Stomach (tissue), 9 donors: ENCODE data around the gene CCDC167. TPM values are rescaled to one million over a fixed set of nuclear protein-coding genes. Genes with fewer than 3 reads are reported as not detected.

Source experiments
- DNase-seq, 2 donors: peaks; one replicate each; pipeline versions ENCODE4 v3.0.0 to v3.0.0-alpha.2; 2013 to 2019
- H3K27ac ChIP-seq, 5 donors: fragments of 200-600 bp in 4 of 5; sonication (generic) in 4 of 5; one replicate each; pipeline ENCODE4 v1.5.1; 2013 to 2019; ENCODE audit warnings: mild to moderate bottlenecking in 1 of 5, moderate library complexity in 1 of 5
- H3K27me3 ChIP-seq, 3 donors: fragments of 200-600 bp; sonication (generic); one replicate each; pipeline ENCODE4 v1.5.1; 2017 to 2019; ENCODE audit warnings: mixed run types in 1 of 3
- H3K36me3 ChIP-seq, 4 donors: fragments of 200-600 bp; sonication (generic); 1 replicate in 3 of 4; 2 replicates in 1 of 4; pipeline ENCODE4 v1.5.1; 2016 to 2019
- H3K4me1 ChIP-seq, 4 donors: fragments of 200-600 bp; sonication (generic); one replicate each; pipeline ENCODE4 v1.5.1; 2016 to 2019
- H3K4me3 ChIP-seq, 4 donors: fragments of 200-600 bp; sonication (generic) in 3 of 4; one replicate each; pipeline ENCODE4 v1.5.1; 2016 to 2019; ENCODE audit warnings: mild to moderate bottlenecking in 1 of 4
- H3K9me3 ChIP-seq, 4 donors: fragments of 200-600 bp; sonication (generic); one replicate each; pipeline ENCODE4 v1.5.1; 2016 to 2019
- EP300 ChIP-seq: sonication (generic); formaldehyde crosslinking; IDR thresholded peaks from one replicate; pipeline ENCODE4 v1.6.1; 2017; ENCODE audit warnings: antibody characterized with exemption
- POLR2A ChIP-seq, 4 donors: fragments of 450-650 bp; IDR thresholded peaks; one replicate each; pipeline ENCODE4 v1.6.1; 2016; ENCODE audit warnings: antibody characterized with exemption in 4 of 4, control low read depth in 2 of 4, mild to moderate bottlenecking in 1 of 4, moderate library complexity in 1 of 4
- POLR2AphosphoS5 ChIP-seq, 3 donors: sonication (generic); formaldehyde crosslinking; IDR thresholded peaks; one replicate each; pipeline ENCODE4 v1.6.1; 2016; ENCODE audit warnings: antibody characterized with exemption in 3 of 3
- WGBS, 5 donors: extraction: QIAGEN DNeasy Blood & Tissue Kit in 3 of 5; methylation state at CpG; one replicate each; pipeline versions ENCODE4 v1.1.5 to v1.1.7; 2013 to 2018; 5-methylcytosine and 5-hydroxymethylcytosine counted together
- intact Hi-C: fragments of 100-400 bp; cut with DNase I; formaldehyde crosslinking; loops from one replicate; pipeline ENCODE4 v1.15.1; 2023; ENCODE audit warnings: low total_unique reads
- polyA plus RNA-seq, 3 donors: library from polyadenylated mRNA; stranded (reverse); fragments of 200-250 nt; gene quantifications; one replicate each; pipeline ENCODE4 v1.2.3, GENCODE V29; 2013
- total RNA-seq, 5 donors: library from RNA; depleted of rRNA; stranded (reverse); fragments of >200 nt; gene quantifications; one replicate each; pipeline versions ENCODE4 v1.1.0 to v1.2.3, GENCODE V29; 2014 to 2016
- TF ChIP-seq, protein P1 (sequence below), 7 experiments: fragments of 450-650 bp in 4 of 7; fragments of 200-600 bp in 3 of 7; sonication (generic) in 3 of 7; IDR thresholded peaks; one replicate each; pipeline ENCODE4 v1.5.1; 2016 to 2019; ENCODE audit warnings: antibody characterized with exemption in 7 of 7, control low read depth in 2 of 7, mild to moderate bottlenecking in 1 of 7
- donor health status: healthy with polysubstance abuse.
- donor health status: Bipolar disorder and iron deficiency.
- donor health status: healthy.

CCDC167 gene
- total and polyA plus RNA-seq, 8 donors = 4.2 to 47.8 (median 42.5) TPM; not detected in 1

DNA sequence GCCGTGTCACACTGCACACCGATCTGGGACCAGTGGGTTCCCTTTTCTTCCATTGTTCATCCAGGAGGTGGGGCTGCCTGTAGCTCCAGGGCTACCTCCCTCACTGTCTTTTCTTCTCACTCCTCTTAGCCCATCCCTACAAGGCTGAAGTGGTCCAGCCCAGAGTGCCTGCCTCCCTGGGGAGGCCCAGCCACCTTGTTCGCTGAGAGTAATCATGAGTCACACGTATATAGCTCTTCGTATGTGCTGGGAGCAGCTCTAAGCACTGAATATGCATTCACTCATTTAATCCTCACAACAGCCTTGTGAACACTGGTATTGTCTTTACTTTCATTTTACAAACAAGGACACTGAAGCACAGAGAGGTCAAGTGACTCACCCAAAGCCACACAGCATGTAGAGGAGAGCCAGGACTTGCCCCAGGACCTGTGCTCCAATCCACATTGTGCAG is 14.7 kb upstream of the CCDC167 start:
- Histone ChIP-seq H3K27ac (peak overlapping the region in 1 of 5 donors; percentile 18), H3K36me3 (no peaks in the 10 kb centered on the region), H3K27me3 (peaks cover 0 to 47% (median 24%) of the 10 kb centered on the region in 3 donors), H3K4me3 (no peak overlapping the region), H3K9me3 (peaks cover 0 to 6% (median 0%) of the 10 kb centered on the region in 4 donors), H3K4me1 (peaks cover 6 to 21% (median 17%) of the 10 kb centered on the region in 4 donors)
- TF ChIP-seq POLR2AphosphoS5 (IDR thresholded peaks at IDR 0.05) (no peak), POLR2A (IDR thresholded peaks at IDR 0.05) (no peak), EP300 (no peak)
- TF ChIP-seq, protein P1, sequence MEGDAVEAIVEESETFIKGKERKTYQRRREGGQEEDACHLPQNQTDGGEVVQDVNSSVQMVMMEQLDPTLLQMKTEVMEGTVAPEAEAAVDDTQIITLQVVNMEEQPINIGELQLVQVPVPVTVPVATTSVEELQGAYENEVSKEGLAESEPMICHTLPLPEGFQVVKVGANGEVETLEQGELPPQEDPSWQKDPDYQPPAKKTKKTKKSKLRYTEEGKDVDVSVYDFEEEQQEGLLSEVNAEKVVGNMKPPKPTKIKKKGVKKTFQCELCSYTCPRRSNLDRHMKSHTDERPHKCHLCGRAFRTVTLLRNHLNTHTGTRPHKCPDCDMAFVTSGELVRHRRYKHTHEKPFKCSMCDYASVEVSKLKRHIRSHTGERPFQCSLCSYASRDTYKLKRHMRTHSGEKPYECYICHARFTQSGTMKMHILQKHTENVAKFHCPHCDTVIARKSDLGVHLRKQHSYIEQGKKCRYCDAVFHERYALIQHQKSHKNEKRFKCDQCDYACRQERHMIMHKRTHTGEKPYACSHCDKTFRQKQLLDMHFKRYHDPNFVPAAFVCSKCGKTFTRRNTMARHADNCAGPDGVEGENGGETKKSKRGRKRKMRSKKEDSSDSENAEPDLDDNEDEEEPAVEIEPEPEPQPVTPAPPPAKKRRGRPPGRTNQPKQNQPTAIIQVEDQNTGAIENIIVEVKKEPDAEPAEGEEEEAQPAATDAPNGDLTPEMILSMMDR (IDR thresholded peaks at IDR 0.05) = no peak
- 66 to 85% (median 70%) methylated on average over 5 of the region's 5 CpGs for WGBS, 5 donors
- intact Hi-C loops = no loop called here
- DNase-seq = no peak

- Histone ChIP-seq H3K27ac (no peak overlapping the region), H3K27me3 (peaks cover 0 to 47% (median 24%) of the 10 kb centered on the region in 3 donors), H3K36me3 (no peaks in the 10 kb centered on the region), H3K4me1 (peaks cover 6 to 21% (median 17%) of the 10 kb centered on the region in 4 donors), H3K4me3 (no peak overlapping the region), H3K9me3 (no peaks in the 10 kb centered on the region)
- WGBS, 5 donors = 32 to 56% (median 42%) methylated on average over 10 of the region's 10 CpGs
- TF ChIP-seq, protein P1 (IDR thresholded peaks at IDR 0.05) = no peak
- no peak for TF ChIP-seq POLR2AphosphoS5 (IDR thresholded peaks at IDR 0.05)
- no peak for TF ChIP-seq EP300
- no peak for DNase-seq
- intact Hi-C loops = no loop called here
These were observed 13.9 kb upstream of the CCDC167 start for GRCh38 chr6:37513576-37513975.

GRCh38 chr6:37513155-37513554 is 13.5 kb upstream of the CCDC167 start:
- Histone ChIP-seq H3K4me3 (no peak overlapping the region), H3K27ac (no peak overlapping the region), H3K4me1 (peaks cover 6 to 21% (median 17%) of the 10 kb centered on the region in 4 donors), H3K27me3 (peaks cover 0 to 47% (median 24%) of the 10 kb centered on the region in 3 donors), H3K9me3 (no peaks in the 10 kb centered on the region), H3K36me3 (no peaks in the 10 kb centered on the region)
- TF ChIP-seq, protein P1 (IDR thresholded peaks at IDR 0.05) = no peak
- TF ChIP-seq EP300 = no peak
- no peak for TF ChIP-seq POLR2A (IDR thresholded peaks at IDR 0.05)
- no peak for TF ChIP-seq POLR2AphosphoS5 (IDR thresholded peaks at IDR 0.05)
- 40 to 62% (median 50%) methylated on average over 6 to 9 of the region's 9 CpGs for WGBS, 5 donors
- intact Hi-C loops = no loop called here
- DNase-seq = no peak

- Histone ChIP-seq H3K27ac (no peak overlapping the region), H3K27me3 (peaks cover 0 to 47% (median 24%) of the 10 kb centered on the region in 3 donors), H3K4me3 (no peak overlapping the region), H3K36me3 (no peaks in the 10 kb centered on the region), H3K4me1 (peaks cover 6 to 21% (median 17%) of the 10 kb centered on the region in 4 donors), H3K9me3 (no peaks in the 10 kb centered on the region)
- TF ChIP-seq, protein P1 (IDR thresholded peaks at IDR 0.05) = no peak
- no peak for TF ChIP-seq POLR2AphosphoS5 (IDR thresholded peaks at IDR 0.05)
- TF ChIP-seq POLR2A (IDR thresholded peaks at IDR 0.05) = no peak
- TF ChIP-seq EP300 = no peak
- no peak for DNase-seq
- WGBS, 5 donors = 36 to 45% (median 37%) methylated on average over 11 to 12 of the region's 12 CpGs
- intact Hi-C loops = no loop called here
These were observed 12.8 kb upstream of the CCDC167 start for GRCh38 chr6:37512400-37513011.
